Esophagus squamous epithelium (tissue), 5 donors: ENCODE data around the gene SIK3. TPM values are rescaled to one million over a fixed set of nuclear protein-coding genes. Genes with fewer than 3 reads are reported as not detected.

Experiments used
- DNase-seq: peaks from one replicate; lab custom pipeline; 2025; lab: John Stamatoyannopoulos, UW
- H3K27ac ChIP-seq, 4 donors: fragments of 200-600 bp; sonication (generic); one replicate each; pipeline ENCODE4 v1.5.1; 2016 to 2019; ENCODE audit warnings: mild to moderate bottlenecking in 1 of 4
- H3K27me3 ChIP-seq, 4 donors: fragments of 200-600 bp; sonication (generic); 1 replicate in 3 of 4; 2 replicates in 1 of 4; pipeline versions ENCODE4 v1.5.1 to v1.6.0; 2017 to 2021; ENCODE audit warnings: antibody characterized with exemption in 1 of 4
- H3K36me3 ChIP-seq, 3 donors: fragments of 200-600 bp; sonication (generic); one replicate each; pipeline ENCODE4 v1.5.1; 2016 to 2019
- H3K4me1 ChIP-seq, 3 donors: fragments of 200-600 bp; sonication (generic); one replicate each; pipeline ENCODE4 v1.5.1; 2017 to 2019
- H3K4me3 ChIP-seq, 4 donors: fragments of 200-600 bp; sonication (generic); 1 replicate in 3 of 4; 2 replicates in 1 of 4; pipeline ENCODE4 v1.5.1; 2016 to 2019; ENCODE audit warnings: mild to moderate bottlenecking in 2 of 4, moderate library complexity in 1 of 4
- H3K9me3 ChIP-seq, 3 donors: fragments of 200-600 bp; sonication (generic); one replicate each; pipeline ENCODE4 v1.5.1; 2016 to 2019
- POLR2A ChIP-seq, 4 donors: fragments of 450-650 bp; IDR thresholded peaks; one replicate each; pipeline ENCODE4 v1.6.1; 2017; ENCODE audit warnings: antibody characterized with exemption in 4 of 4, mild to moderate bottlenecking in 4 of 4, moderate library complexity in 3 of 4
- WGBS, 2 donors: methylation state at CpG; one replicate each; pipeline ENCODE4 v1.1.5; 2018; 5-methylcytosine and 5-hydroxymethylcytosine counted together
- intact Hi-C: fragments of 100-400 bp; cut with DNase I; formaldehyde crosslinking; loops from one replicate; pipeline ENCODE4 v1.15.0; 2022
- total RNA-seq, 4 donors: library from RNA; depleted of rRNA; stranded (reverse); fragments of >200 nt; gene quantifications; one replicate each; pipeline ENCODE4 v1.1.0, GENCODE V29; 2016
- TF ChIP-seq, protein P1 (sequence below), 6 experiments: fragments of 450-650 bp in 4 of 6; fragments of 200-600 bp in 2 of 6; sonication (generic) in 2 of 6; IDR thresholded peaks; one replicate each; pipeline ENCODE4 v1.5.1; 2016 to 2019; ENCODE audit warnings: antibody characterized with exemption in 6 of 6, mild to moderate bottlenecking in 4 of 6, moderate library complexity in 4 of 6
- donor health status: DM: yes; HTN: yes; CAD: no.

The SIK3 gene
- total RNA-seq, 4 donors from 2014 or later, result 16.2 to 35.1 (median 20.3) TPM

DNA sequence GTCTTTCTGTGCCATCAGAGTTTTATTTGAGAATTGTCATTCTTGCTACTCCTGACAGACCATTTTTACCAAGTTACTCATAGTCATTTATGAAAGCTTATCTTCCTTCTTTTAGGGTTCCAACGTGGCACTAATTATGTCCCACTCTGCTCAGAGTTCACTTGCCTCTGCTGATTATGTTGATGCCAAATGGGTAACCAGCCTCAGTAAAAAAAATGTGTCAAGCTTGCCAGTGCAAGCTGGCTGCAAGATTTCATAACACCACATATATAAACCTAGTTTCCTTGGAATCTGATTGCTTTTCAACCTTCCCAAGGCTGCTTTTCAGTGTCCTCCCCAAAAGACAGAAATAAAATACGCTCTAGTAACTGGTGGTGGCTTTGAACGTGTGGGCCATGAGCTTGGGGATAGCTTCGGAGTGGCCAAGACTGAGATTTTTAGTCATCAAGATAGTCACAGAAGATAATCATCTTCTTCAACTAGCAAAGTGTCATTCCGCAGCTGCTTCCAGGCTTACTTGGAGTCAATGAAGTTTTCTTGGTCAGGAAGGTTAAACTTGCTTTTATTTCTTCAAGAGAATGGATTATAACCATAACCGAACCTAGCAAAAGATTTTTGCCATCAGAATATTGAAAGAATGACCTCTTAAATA, 231.3 kb downstream of the SIK3 start:
- Histone ChIP-seq H3K4me3 (no peak overlapping the region), H3K9me3 (no peaks in the 10 kb centered on the region), H3K4me1 (peaks cover 0 to 12% (median 0%) of the 10 kb centered on the region in 3 donors), H3K36me3 (peaks cover 0 to 100% (median 12%) of the 10 kb centered on the region in 3 donors), H3K27ac (no peak overlapping the region), H3K27me3 (no peaks in the 10 kb centered on the region)
- intact Hi-C loops, result no loop called here
- 87% methylated on average over 6 of the region's 6 CpGs for WGBS, 2 donors
- DNase-seq, result no peak
- TF ChIP-seq, protein P1, sequence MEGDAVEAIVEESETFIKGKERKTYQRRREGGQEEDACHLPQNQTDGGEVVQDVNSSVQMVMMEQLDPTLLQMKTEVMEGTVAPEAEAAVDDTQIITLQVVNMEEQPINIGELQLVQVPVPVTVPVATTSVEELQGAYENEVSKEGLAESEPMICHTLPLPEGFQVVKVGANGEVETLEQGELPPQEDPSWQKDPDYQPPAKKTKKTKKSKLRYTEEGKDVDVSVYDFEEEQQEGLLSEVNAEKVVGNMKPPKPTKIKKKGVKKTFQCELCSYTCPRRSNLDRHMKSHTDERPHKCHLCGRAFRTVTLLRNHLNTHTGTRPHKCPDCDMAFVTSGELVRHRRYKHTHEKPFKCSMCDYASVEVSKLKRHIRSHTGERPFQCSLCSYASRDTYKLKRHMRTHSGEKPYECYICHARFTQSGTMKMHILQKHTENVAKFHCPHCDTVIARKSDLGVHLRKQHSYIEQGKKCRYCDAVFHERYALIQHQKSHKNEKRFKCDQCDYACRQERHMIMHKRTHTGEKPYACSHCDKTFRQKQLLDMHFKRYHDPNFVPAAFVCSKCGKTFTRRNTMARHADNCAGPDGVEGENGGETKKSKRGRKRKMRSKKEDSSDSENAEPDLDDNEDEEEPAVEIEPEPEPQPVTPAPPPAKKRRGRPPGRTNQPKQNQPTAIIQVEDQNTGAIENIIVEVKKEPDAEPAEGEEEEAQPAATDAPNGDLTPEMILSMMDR (IDR thresholded peaks at IDR 0.05), result no peak
- no peak for TF ChIP-seq POLR2A (IDR thresholded peaks at IDR 0.05)

- DNase-seq, result no peak
- TF ChIP-seq, protein P1 (IDR thresholded peaks at IDR 0.05), result no peak
- Histone ChIP-seq H3K4me3 (no peak overlapping the region), H3K36me3 (peaks cover 7 to 100% (median 20%) of the 10 kb centered on the region in 3 donors), H3K9me3 (no peaks in the 10 kb centered on the region), H3K4me1 (peaks cover 0 to under 1% (median 0%) of the 10 kb centered on the region in 3 donors), H3K27me3 (no peaks in the 10 kb centered on the region), H3K27ac (no peak overlapping the region)
- intact Hi-C loops, result no loop called here
- WGBS, 2 donors, result 89 to 95% methylated on average over 1 of the region's 1 CpG
Measured at GRCh38 chr11:116865696-116866095, 232.5 kb downstream of the SIK3 start.

- no peaks in the 10 kb centered on the region for H3K27me3 ChIP-seq
- no peaks in the 10 kb centered on the region for H3K9me3 ChIP-seq
- H3K4me1 ChIP-seq, result no peaks in the 10 kb centered on the region
- intact Hi-C loops, result no loop called here
- WGBS, 2 donors, result 90 to 93% methylated on average over 5 of the region's 5 CpGs
- no peak for TF ChIP-seq POLR2A (IDR thresholded peaks at IDR 0.05)
- TF ChIP-seq, protein P1 (IDR thresholded peaks at IDR 0.05), result no peak
- no peak for DNase-seq
- H3K36me3 ChIP-seq, result peaks cover 9 to 100% (median 16%) of the 10 kb centered on the region in 3 donors
- H3K27ac ChIP-seq, result no peak overlapping the region
- no peak overlapping the region for H3K4me3 ChIP-seq
Measured at GRCh38 chr11:116864531-116864930, 233.7 kb downstream of the SIK3 start.

DNA sequence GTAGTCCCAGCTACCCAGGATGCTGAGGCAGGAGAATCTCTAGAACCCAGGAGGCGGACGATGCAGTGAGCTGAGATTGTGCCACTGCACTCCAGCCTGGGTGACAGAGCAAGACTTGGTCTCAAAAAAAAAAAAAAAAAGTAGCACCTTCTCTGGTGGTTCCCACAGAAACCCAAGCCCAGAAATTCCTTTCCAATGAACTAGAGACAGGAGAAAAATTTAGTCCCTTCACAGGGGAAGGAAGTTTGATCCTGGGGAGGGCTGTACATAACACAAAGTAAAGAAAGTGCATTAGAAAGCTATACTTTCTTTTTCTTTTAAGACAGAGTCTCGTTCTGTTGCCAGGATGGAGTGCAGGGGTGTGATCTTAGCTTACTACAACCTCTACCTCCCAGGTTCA, 235.3 kb downstream of the SIK3 start:
- no peak overlapping the region for H3K4me3 ChIP-seq
- H3K9me3 ChIP-seq, result no peaks in the 10 kb centered on the region
- H3K27me3 ChIP-seq, result no peaks in the 10 kb centered on the region
- no peak for DNase-seq
- H3K4me1 ChIP-seq, result no peaks in the 10 kb centered on the region
- H3K27ac ChIP-seq, result no peak overlapping the region
- H3K36me3 ChIP-seq, result peaks cover 9 to 100% (median 19%) of the 10 kb centered on the region in 3 donors
- no peak for TF ChIP-seq POLR2A (IDR thresholded peaks at IDR 0.05)
- intact Hi-C loops, result no loop called here
- WGBS, 2 donors, result 92 to 98% methylated on average over 3 of the region's 3 CpGs

GRCh38 chr11:116862185-116862584, 236.0 kb downstream of the SIK3 start:
- Histone ChIP-seq H3K36me3 (peaks cover 9 to 100% (median 19%) of the 10 kb centered on the region in 3 donors), H3K9me3 (no peaks in the 10 kb centered on the region), H3K4me3 (no peak overlapping the region), H3K27ac (no peak overlapping the region), H3K27me3 (no peaks in the 10 kb centered on the region), H3K4me1 (no peaks in the 10 kb centered on the region)
- intact Hi-C loops, result no loop called here
- WGBS, 2 donors, result 78 to 94% methylated on average over 3 of the region's 3 CpGs
- no peak for DNase-seq
- no peak for TF ChIP-seq POLR2A (IDR thresholded peaks at IDR 0.05)
- TF ChIP-seq, protein P1 (IDR thresholded peaks at IDR 0.05), result no peak
